GM06990 (cell line): ENCODE measurements around the gene COLEC12.

ENCODE experiments used
- DNase-seq: peaks from one replicate; pipeline ENCODE4 v3.0.0-alpha.2; 2011; ENCODE audit not compliant: insufficient read length; ENCODE audit errors: extremely low read depth
- H3K27me3 ChIP-seq: replicated peaks from 2 replicates; pipeline ENCODE4 v1.6.0; 2011; ENCODE audit warnings: low read length; ENCODE audit not compliant: control insufficient read depth, insufficient read depth
- H3K36me3 ChIP-seq: 2 replicates; pipeline ENCODE4 v1.5.1; 2011; ENCODE audit warnings: low read length; ENCODE audit not compliant: control insufficient read depth, insufficient read depth
- H3K4me3 ChIP-seq: replicated peaks from 2 replicates; pipeline ENCODE4 v1.5.1; 2011; ENCODE audit warnings: low read depth, mild to moderate bottlenecking, control low read depth, low read length
- CTCF ChIP-seq: IDR thresholded peaks from 2 replicates; pipeline ENCODE4 v1.5.1; 2011; ENCODE audit warnings: low read length, control low read depth, mild to moderate bottlenecking, inconsistent platforms; ENCODE audit not compliant: insufficient read depth, poor library complexity, severe bottlenecking

Gene COLEC12

GRCh38 chr18:356778-357177, 143.7 kb downstream of the COLEC12 start:
- no peaks in the 10 kb centered on the region; the same call in none of the 2 replicates for H3K27me3 ChIP-seq
- no peak for TF ChIP-seq CTCF
- no peaks in the 10 kb centered on the region for H3K36me3 ChIP-seq
- no peak for DNase-seq
- no peak overlapping the region for H3K4me3 ChIP-seq

GRCh38 chr18:355678-356077, 144.8 kb downstream of the COLEC12 start:
- no peak for TF ChIP-seq CTCF
- Histone ChIP-seq H3K27me3 (no peaks in the 10 kb centered on the region; the same call in none of the 2 replicates), H3K4me3 (no peak overlapping the region), H3K36me3 (no peaks in the 10 kb centered on the region)
- no peak for DNase-seq

GRCh38 chr18:354471-354870, 146.0 kb downstream of the COLEC12 start:
- H3K27me3 ChIP-seq: no peaks in the 10 kb centered on the region; the same call in 1 of the 2 replicates
- no peak overlapping the region for H3K4me3 ChIP-seq
- no peak for DNase-seq
- TF ChIP-seq CTCF: no peak
- no peaks in the 10 kb centered on the region for H3K36me3 ChIP-seq

- no peaks in the 10 kb centered on the region; the same call in 1 of the 2 replicates for H3K27me3 ChIP-seq
- no peaks in the 10 kb centered on the region for H3K36me3 ChIP-seq
- no peak for DNase-seq
- no peak for TF ChIP-seq CTCF
- H3K4me3 ChIP-seq: no peak overlapping the region
Observed at GRCh38 chr18:354003-354402, 146.5 kb downstream of the COLEC12 start.

- no peaks in the 10 kb centered on the region; the same call in 1 of the 2 replicates for H3K27me3 ChIP-seq
- no peak overlapping the region for H3K4me3 ChIP-seq
- no peaks in the 10 kb centered on the region for H3K36me3 ChIP-seq
- no peak for TF ChIP-seq CTCF
- DNase-seq: no peak
Observed at GRCh38 chr18:352438-352837, 148.1 kb downstream of the COLEC12 start.

GRCh38 chr18:350953-351572, 149.4 kb downstream of the COLEC12 start:
- Histone ChIP-seq H3K36me3 (no peaks in the 10 kb centered on the region), H3K4me3 (no peak overlapping the region), H3K27me3 (no peaks in the 10 kb centered on the region; the same call in 1 of the 2 replicates)
- DNase-seq: no peak
- no peak for TF ChIP-seq CTCF
